SK-N-SH (cell line): ENCODE results near the gene TMEM229A. TPM values are rescaled to one million over a fixed set of nuclear protein-coding genes. Genes with fewer than 3 reads are reported as not detected.
"Not testable (repeated sequence)": the region's sequence is repeated elsewhere in the genome, so short reads cannot be mapped to it uniquely, and the experiment has no call there.

Source experiments
- CTCF ChIA-PET: fragments of 300-600, 350-600 bp; formaldehyde crosslinking; extraction: SDS; loops from one replicate; lab custom pipeline; 2021; lab: Yijun Ruan, JAX
- POLR2A ChIA-PET: fragments of 350-600 bp; sonication (Branson Sonifier 250); formaldehyde crosslinking; extraction: SDS; loops from one replicate; lab custom pipeline; 2020; ENCODE audit warnings: antibody characterized with exemption, inconsistent platforms; lab: Yijun Ruan, JAX
- DNase-seq: peaks from one replicate; pipeline ENCODE4 v3.0.0; 2012
- H2AFZ ChIP-seq: fragments of 200-600 bp; sonication (generic); 2 replicates; pipeline ENCODE4 v1.8.1; 2016; ENCODE audit warnings: antibody characterized with exemption, mild to moderate bottlenecking, low read depth
- H3F3A ChIP-seq: fragments of 200-600 bp; sonication (generic); replicated peaks from 2 replicates; pipeline ENCODE3; 2016; ENCODE audit warnings: antibody characterized with exemption, mild to moderate bottlenecking; ENCODE audit not compliant: insufficient read depth
- H3K27ac ChIP-seq, 2 experiments: fragments of 200-500 bp in 1 of 2; fragments of 200-600 bp in 1 of 2; sonication (Bioruptor generic) in 1 of 2; sonication (generic), shearing (Covaris generic) in 1 of 2; 2 replicates each; pipeline versions ENCODE4 v1.5.1 to v1.6.1; 2014 to 2016; ENCODE audit warnings: low read depth in 2 of 2, inconsistent platforms in 1 of 2, low read length in 1 of 2, mild to moderate bottlenecking in 1 of 2, mixed read lengths in 1 of 2
- H3K27me3 ChIP-seq: fragments of 200-600 bp; sonication (generic), shearing (Covaris generic); 2 replicates; pipeline ENCODE4 v1.6.1; 2016; ENCODE audit warnings: mixed run types; ENCODE audit not compliant: insufficient read depth
- H3K36me3 ChIP-seq, 2 experiments: fragments of 200-500 bp in 1 of 2; fragments of 200-600 bp in 1 of 2; sonication (Bioruptor generic) in 1 of 2; sonication (generic) in 1 of 2; replicated peaks in 1 of 2; 2 replicates each; pipeline versions ENCODE3 to v1.5.1; 2014 to 2016; ENCODE audit warnings: low read length in 1 of 2, mild to moderate bottlenecking in 1 of 2; ENCODE audit not compliant: insufficient read depth in 2 of 2, control insufficient read depth in 1 of 2
- H3K4me1 ChIP-seq, 2 experiments: fragments of 200-500 bp in 1 of 2; fragments of 200-600 bp in 1 of 2; sonication (Bioruptor generic) in 1 of 2; sonication (generic), shearing (Covaris generic) in 1 of 2; 2 replicates each; pipeline versions ENCODE4 v1.5.1 to v1.6.1; 2014 to 2016; ENCODE audit warnings: low read depth in 1 of 2, low read length in 1 of 2, mixed run types in 1 of 2; ENCODE audit not compliant: insufficient read depth in 2 of 2, control insufficient read depth in 1 of 2
- H3K4me2 ChIP-seq: fragments of 200-600 bp; sonication (generic), shearing (Covaris generic); 2 replicates; pipeline ENCODE4 v1.6.1; 2017; ENCODE audit warnings: mixed run types
- H3K4me3 ChIP-seq, 2 experiments: fragments of 200-500 bp in 1 of 2; fragments of 200-600 bp in 1 of 2; sonication (Bioruptor generic) in 1 of 2; sonication (generic), shearing (Covaris generic) in 1 of 2; 2 replicates each; pipeline versions ENCODE4 v1.5.1 to v1.8.1; 2014 to 2016; ENCODE audit warnings: low read depth in 2 of 2, inconsistent platforms in 1 of 2, low read length in 1 of 2, mild to moderate bottlenecking in 1 of 2, mixed read lengths in 1 of 2, moderate library complexity in 1 of 2
- H3K79me2 ChIP-seq: fragments of 200-600 bp; sonication (generic); 2 replicates; pipeline ENCODE4 v1.8.1; 2017; ENCODE audit warnings: mild to moderate bottlenecking; ENCODE audit not compliant: insufficient read depth
- H3K9ac ChIP-seq: fragments of 200-600 bp; sonication (generic); 2 replicates; pipeline ENCODE4 v1.6.1; 2017; ENCODE audit warnings: mixed run types
- H3K9me2 ChIP-seq: fragments of 200-600 bp; sonication (generic); 2 replicates; pipeline ENCODE4 v1.6.1; 2017; ENCODE audit warnings: mixed run types
- H3K9me3 ChIP-seq: fragments of 200-600 bp; sonication (generic); 2 replicates; pipeline ENCODE4 v1.6.1; 2017; ENCODE audit warnings: mixed run types, mild to moderate bottlenecking, moderate library complexity
- H4K20me1 ChIP-seq: fragments of 200-600 bp; sonication (generic); 2 replicates; pipeline ENCODE4 v1.6.1; 2017; ENCODE audit warnings: mild to moderate bottlenecking, mixed run types; ENCODE audit not compliant: insufficient read depth
- FOXJ3 ChIP-seq: sonication (generic); formaldehyde crosslinking; IDR thresholded peaks from 2 replicates; pipeline ENCODE4 v1.5.1; 2020; ENCODE audit warnings: mild to moderate bottlenecking, missing genetic modification reagents
- MXI1 ChIP-seq: IDR thresholded peaks from 2 replicates; pipeline ENCODE4 v1.6.1; 2012; ENCODE audit warnings: mild to moderate bottlenecking, low read depth, low read length, improper control_type of control experiment
- RXRA ChIP-seq: IDR thresholded peaks from 2 replicates; pipeline ENCODE4 v1.4.0; 2012; ENCODE audit warnings: low read depth, mild to moderate bottlenecking, borderline replicate concordance
- SMC3 ChIP-seq: IDR thresholded peaks from 2 replicates; pipeline ENCODE4 v1.6.1; 2012; ENCODE audit warnings: low read depth, low read length, improper control_type of control experiment
- TAF1 ChIP-seq: IDR thresholded peaks from 2 replicates; pipeline ENCODE4 v1.6.1; 2012; ENCODE audit warnings: low read depth, mild to moderate bottlenecking, low read length, moderate library complexity, borderline replicate concordance
- TEAD4 ChIP-seq: IDR thresholded peaks from 2 replicates; pipeline ENCODE4 v1.4.0; 2012; ENCODE audit warnings: mild to moderate bottlenecking, borderline replicate concordance; ENCODE audit not compliant: insufficient read depth
- WGBS: methylation state at CpG from one replicate; pipeline ENCODE4 v1.1.6; 2017; ENCODE audit warnings: low lambda C conversion rate; 5-methylcytosine and 5-hydroxymethylcytosine counted together
- polyA plus RNA-seq, 3 experiments: library from polyadenylated mRNA; depleted of rRNA; stranded (reverse); fragments of >200 nt; gene quantifications; 2 replicates each; pipeline ENCODE4 v1.2.3, GENCODE V29; 2012
- TF ChIP-seq, protein P1 (sequence below): IDR thresholded peaks from 2 replicates; pipeline ENCODE4 v1.6.1; 2012; ENCODE audit warnings: mild to moderate bottlenecking, low read depth, low read length, moderate library complexity

The TMEM229A gene
- 0.35 and 0.88 TPM in 2 replicates for polyA plus RNA-seq (2012; rRNA removed)
- 0.93 and 1.5 TPM in 2 replicates for polyA plus RNA-seq (2012; cell fraction: cytosol; rRNA removed)
- polyA plus RNA-seq (2012; cell fraction: nucleus; rRNA removed): 0.17 and 0.32 TPM in 2 replicates

DNA sequence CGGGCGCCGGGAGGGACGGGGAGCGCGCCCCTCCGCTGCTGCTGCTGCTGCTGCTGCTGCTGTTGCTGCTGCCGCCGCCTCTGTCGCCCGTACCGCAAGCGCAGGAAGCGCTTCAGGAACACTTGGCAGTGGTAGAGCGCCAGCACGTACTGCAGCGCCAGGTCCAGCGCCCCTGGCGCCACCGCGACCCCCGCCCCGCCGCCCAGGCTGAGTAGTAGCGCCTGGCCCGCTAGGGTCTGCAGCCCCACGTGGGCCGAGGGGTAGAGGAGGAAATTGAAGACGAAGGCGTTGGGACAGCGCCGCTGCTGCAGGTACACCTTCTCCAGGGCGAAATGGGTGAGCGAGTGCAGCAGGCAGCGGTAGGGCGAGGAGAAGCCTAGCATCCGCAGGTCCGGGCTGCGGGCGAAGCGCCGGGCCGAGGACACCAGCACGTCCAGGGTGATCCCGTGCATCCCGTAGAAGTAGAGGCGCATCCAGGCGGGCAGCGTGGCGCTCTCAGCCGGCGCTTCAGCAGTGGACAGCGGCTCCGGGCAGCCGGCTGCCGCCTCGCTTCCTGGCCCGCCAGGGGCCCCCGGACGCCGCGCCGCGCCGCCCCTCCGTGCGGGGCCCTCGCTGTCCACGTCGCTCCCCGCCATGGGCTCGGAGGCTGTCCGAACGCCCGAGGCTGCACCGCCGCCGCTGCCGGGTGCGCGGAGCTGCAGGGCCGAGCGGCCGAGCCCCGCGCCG, at the start of gene TMEM229A:
Gene TMEM229A, minus strand, starts transcription at position 699 of the 726 bp plus-strand sequence. Its CDS starts 64 bp downstream, at position 635.
- POLR2A ChIA-PET: interaction anchor here (0.6 to 4.3 kb wide), 10 partner anchors 11 to 475 kb away, joined by 3 to 84 read pairs (median 4); partner anchors contain the start of genes NDUFA5 and WASL
- no peaks in the 10 kb centered on the region for H3K9me3 ChIP-seq
- H2AFZ ChIP-seq: no peak within 1 kb of the TSS
- H3K27ac ChIP-seq: peak within 1 kb of the TSS in 1 of 2 experiments; percentile 90; a peak in 2 of 4 replicates
- peaks cover 4 to 26% of the 10 kb centered on the region in 2 experiments; a peak in 3 of 4 replicates for H3K4me1 ChIP-seq
- no peaks in the 10 kb centered on the region for H3K79me2 ChIP-seq
- CTCF ChIA-PET: interaction anchor here (0.6 to 4.0 kb wide), 14 partner anchors 10 to 752 kb away, joined by 3 to 27 read pairs (median 4); no protein-coding TSS in a partner anchor
- H3K9me2 ChIP-seq: 0 out of 2 replicates have a peak, but pooled peaks cover 3% of the 10 kb centered on the region
- peak; percentile 88 for DNase-seq
- peak within 1 kb of the TSS; percentile 89 for H3K4me2 ChIP-seq
- peak; percentile 16; the same call in 1 of the 2 replicates for TF ChIP-seq SMC3
- TF ChIP-seq, protein P1, sequence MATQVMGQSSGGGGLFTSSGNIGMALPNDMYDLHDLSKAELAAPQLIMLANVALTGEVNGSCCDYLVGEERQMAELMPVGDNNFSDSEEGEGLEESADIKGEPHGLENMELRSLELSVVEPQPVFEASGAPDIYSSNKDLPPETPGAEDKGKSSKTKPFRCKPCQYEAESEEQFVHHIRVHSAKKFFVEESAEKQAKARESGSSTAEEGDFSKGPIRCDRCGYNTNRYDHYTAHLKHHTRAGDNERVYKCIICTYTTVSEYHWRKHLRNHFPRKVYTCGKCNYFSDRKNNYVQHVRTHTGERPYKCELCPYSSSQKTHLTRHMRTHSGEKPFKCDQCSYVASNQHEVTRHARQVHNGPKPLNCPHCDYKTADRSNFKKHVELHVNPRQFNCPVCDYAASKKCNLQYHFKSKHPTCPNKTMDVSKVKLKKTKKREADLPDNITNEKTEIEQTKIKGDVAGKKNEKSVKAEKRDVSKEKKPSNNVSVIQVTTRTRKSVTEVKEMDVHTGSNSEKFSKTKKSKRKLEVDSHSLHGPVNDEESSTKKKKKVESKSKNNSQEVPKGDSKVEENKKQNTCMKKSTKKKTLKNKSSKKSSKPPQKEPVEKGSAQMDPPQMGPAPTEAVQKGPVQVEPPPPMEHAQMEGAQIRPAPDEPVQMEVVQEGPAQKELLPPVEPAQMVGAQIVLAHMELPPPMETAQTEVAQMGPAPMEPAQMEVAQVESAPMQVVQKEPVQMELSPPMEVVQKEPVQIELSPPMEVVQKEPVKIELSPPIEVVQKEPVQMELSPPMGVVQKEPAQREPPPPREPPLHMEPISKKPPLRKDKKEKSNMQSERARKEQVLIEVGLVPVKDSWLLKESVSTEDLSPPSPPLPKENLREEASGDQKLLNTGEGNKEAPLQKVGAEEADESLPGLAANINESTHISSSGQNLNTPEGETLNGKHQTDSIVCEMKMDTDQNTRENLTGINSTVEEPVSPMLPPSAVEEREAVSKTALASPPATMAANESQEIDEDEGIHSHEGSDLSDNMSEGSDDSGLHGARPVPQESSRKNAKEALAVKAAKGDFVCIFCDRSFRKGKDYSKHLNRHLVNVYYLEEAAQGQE: peak; percentile 93
- TF ChIP-seq TAF1: no peak
- TF ChIP-seq FOXJ3 (CRISPR knock-in tag): peak; percentile 39; the same call in 1 of the 2 replicates
- TF ChIP-seq RXRA: no peak
- peak; percentile 28; the same call in 1 of the 2 replicates for TF ChIP-seq MXI1
- TF ChIP-seq TEAD4: no peak
- no peaks in the 10 kb centered on the region for H4K20me1 ChIP-seq
- no peaks in the 10 kb centered on the region for H3K36me3 ChIP-seq
- peaks cover 43% of the 10 kb centered on the region for H3K27me3 ChIP-seq
- no peak within 1 kb of the TSS for H3K9ac ChIP-seq
- peak within 1 kb of the TSS; percentile 61 to 66 for H3K4me3 ChIP-seq
- 4% methylated on average over 30 of the region's 87 CpGs for WGBS
- H3F3A ChIP-seq: no peaks in the 10 kb centered on the region

DNA sequence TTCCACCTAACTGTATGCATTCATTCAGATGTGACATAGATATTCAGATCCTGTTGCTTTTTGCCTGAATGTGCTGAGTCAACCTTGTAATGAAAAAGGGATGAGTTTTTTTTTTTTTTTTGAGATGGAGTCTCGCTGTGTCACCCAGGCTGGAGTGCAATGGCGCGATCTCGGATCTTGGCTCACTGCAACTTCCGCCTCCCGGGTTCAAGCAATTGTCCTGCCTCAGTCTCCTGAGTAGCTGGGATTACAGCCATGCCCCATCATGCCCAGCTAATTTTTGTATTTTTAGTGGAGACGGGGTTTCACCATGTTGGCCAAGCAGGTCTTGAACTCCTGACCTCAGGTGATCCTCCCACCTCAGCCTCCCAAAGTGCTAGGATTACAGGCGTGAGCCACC, 49.4 kb upstream of the TMEM229A start:
- H3K4me2 ChIP-seq, CTCF ChIA-PET, H3K79me2 ChIP-seq, H3K9me2 ChIP-seq, H3K4me3 ChIP-seq, H3K27me3 ChIP-seq, POLR2A ChIA-PET, H3K27ac ChIP-seq, H2AFZ ChIP-seq, H3K36me3 ChIP-seq, H3K9ac ChIP-seq, H4K20me1 ChIP-seq, DNase-seq, H3K9me3 ChIP-seq: not testable (repeated sequence)
- Histone ChIP-seq H3F3A (peaks cover 10% of the 10 kb centered on the region), H3K4me1 (peaks cover 24 to 38% of the 10 kb centered on the region in 2 experiments)
- 82% methylated on average over 8 of the region's 8 CpGs for WGBS
